Keratinocyte (primary cell): ENCODE results near the gene TOMM20.

Experiments
- EZH2 ChIP-seq: IDR thresholded peaks from one replicate; pipeline ENCODE4 v1.6.1; 2012; ENCODE audit warnings: inconsistent platforms, mild to moderate bottlenecking, low read length, moderate library complexity
- TF ChIP-seq, protein P1 (sequence below), 3 experiments: IDR thresholded peaks in 1 of 3; conservative IDR thresholded peaks in 1 of 3; optimal IDR thresholded peaks in 1 of 3; 2 replicates in 2 of 3; 3 replicates in 1 of 3; pipeline versions ENCODE3 to v1.5.1; 2011; ENCODE audit warnings: low read length in 3 of 3, mild to moderate bottlenecking in 3 of 3, moderate library complexity in 2 of 3, control low read depth in 1 of 3, inconsistent platforms in 1 of 3; ENCODE audit not compliant: insufficient read depth in 2 of 3; ENCODE audit errors: extremely low read depth in 1 of 3

DNA sequence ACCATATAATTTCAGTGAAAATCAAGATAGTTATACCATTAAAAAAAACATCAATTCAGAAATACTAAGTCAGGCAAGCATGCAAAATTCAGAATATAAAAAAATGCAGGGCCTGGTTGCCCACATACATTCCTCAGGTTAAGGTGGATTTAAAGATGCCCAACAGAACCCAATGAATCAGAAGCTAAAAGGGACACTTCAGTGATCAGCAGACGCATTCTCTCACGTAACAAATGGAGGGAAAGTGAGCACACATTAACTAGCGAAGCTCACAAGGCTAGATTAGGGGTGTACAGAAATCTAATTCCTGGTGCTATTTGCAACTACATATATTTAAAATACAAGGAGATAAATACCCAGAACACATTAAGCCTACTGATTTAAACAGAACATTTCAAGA lies 17.5 kb downstream of the TOMM20 start:
- TF ChIP-seq, protein P1, sequence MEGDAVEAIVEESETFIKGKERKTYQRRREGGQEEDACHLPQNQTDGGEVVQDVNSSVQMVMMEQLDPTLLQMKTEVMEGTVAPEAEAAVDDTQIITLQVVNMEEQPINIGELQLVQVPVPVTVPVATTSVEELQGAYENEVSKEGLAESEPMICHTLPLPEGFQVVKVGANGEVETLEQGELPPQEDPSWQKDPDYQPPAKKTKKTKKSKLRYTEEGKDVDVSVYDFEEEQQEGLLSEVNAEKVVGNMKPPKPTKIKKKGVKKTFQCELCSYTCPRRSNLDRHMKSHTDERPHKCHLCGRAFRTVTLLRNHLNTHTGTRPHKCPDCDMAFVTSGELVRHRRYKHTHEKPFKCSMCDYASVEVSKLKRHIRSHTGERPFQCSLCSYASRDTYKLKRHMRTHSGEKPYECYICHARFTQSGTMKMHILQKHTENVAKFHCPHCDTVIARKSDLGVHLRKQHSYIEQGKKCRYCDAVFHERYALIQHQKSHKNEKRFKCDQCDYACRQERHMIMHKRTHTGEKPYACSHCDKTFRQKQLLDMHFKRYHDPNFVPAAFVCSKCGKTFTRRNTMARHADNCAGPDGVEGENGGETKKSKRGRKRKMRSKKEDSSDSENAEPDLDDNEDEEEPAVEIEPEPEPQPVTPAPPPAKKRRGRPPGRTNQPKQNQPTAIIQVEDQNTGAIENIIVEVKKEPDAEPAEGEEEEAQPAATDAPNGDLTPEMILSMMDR (optimal IDR thresholded peaks at IDR 0.05 in 1 of 3, IDR thresholded peaks at IDR 0.05 in 1 of 3, conservative IDR thresholded peaks at IDR 0.05 in 1 of 3; ENCODE audit: extremely low read depth in 1 of 3, insufficient read depth in 2 of 3, low read length in 3 of 3): no peak
- no peak for TF ChIP-seq EZH2
